Stimulated activated CD4-positive, alpha-beta T cell treated with anti-CD3 and anti-CD28 coated beads, Interleukin-15, amount 100 ng/mL, for 48 hours (primary cell): ENCODE data around the gene ZPR1.
A peak's percentile ranks its signal among the peaks of the same experiment; 100 is the strongest.
"Not testable (repeated sequence)": the region's sequence is repeated elsewhere in the genome, so short reads cannot be mapped to it uniquely, and the experiment has no call there.

Source experiments
- DNase-seq, 2 donors: peaks; one replicate each; pipeline ENCODE4 v3.0.0-alpha.2; 2020; ENCODE audit warnings: low read depth in 2 of 2

ZPR1 gene

GRCh38 chr11:116792144-116792868 lies 4.5 kb upstream of the ZPR1 start:
- DNase-seq: no peak

GRCh38 chr11:116791813-116792143 lies 4.0 kb upstream of the ZPR1 start, which contains the start of gene APOA5:
Gene APOA5, minus strand, starts transcription at chr11:116791879. Its CDS starts 19 bp downstream, at chr11:116791860.
- no peak for DNase-seq

DNA sequence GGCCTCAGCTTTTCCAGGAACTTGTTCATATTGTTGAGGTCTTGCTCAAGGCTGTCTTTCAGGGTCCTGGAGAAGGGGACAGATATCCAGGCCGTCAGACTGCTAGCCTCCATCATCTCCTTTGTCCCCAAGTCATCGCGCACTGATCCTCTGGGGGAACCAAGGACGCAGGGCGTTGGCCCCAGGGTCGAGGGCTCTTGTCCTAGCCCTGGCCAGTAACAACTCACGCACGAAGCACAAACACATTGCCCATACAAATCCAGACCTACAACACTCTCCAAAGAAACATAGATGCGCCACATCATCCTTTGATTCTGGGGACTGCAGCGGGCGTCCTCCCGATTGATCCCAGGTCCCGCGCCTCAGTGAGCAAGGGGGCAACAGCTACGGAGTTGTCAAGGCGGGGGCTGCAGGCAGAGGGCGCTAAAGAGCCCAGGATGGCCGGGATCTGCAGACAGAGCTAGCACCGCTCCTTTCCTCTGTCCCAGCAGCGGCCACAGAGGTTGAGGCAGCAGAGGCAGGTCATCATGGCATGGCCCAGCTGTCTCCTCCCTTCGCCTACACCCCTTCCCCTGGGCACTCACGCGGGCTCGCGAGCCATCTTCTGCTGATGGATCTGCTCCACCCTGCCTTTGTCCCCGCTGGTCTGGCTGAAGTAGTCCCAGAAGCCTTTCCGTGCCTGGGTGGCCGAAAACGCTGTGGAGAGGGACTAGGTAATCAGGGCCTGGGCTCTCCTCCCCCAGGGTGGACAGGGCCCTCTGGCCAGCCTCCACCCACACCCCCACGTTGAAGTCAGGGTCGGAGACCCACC lies 3.4 kb upstream of the ZPR1 start:
- peak; percentile 28 to 74 for DNase-seq

- no peak for DNase-seq
Observed at GRCh38 chr11:116790167-116791001, 2.6 kb upstream of the ZPR1 start.

DNA sequence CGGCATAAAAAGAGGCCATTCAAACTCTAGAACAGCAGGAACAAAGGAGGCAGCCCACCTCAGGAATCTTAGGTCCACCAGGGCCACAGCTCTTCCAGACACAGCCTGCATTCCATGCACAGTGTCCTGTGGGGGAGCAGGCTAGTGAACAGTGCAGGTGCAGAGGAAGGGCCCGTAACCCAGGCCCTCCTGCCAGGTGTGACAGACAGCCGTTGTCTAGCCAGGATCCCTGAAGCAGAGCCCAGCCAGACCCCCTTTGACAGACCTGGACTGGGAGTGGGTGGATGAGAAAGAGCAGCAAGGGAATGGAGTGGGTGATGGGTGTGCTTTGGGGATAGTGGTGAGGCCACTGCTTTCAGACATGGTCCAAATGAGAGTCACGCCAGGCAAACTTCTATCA lies 1.2 kb upstream of the ZPR1 start:
- DNase-seq: no peak

DNA sequence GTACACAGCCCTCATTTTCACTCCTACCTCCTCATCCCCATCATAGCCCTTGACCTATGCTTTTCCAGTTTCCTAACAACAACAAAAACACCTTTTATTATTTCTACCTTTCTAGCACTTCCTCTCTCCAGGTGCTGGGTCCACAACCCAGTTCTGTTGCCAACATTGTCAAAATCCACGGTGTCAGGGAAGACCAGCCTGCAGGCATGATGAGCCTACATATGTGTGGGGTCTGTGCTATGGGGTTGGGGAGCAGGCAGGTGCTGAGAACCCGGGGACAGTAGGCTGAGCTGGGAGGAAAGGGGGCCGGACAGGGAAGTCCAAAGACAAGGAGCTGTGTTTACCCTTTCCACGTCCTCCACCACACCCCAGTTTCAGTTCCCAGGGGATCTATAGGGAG lies 711 bp upstream of the ZPR1 start:
- no peak for DNase-seq

DNA sequence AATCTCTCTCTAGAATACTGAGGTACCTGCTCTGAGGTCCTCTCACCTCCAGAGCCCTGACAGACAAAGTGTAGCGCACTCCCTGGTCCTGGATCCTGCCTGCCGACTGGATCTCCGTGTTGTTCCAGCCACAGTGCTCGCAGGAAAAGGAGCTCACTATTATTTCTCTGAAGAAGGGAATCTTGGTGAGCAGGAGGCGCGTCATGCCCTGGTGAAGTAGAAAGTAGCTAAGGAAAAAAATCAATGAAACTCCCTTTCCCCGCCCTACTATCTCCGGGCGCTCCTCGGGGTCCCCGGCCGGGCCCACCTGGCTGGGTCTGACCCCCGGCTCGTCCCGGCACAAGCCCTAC lies 412 bp downstream of the ZPR1 start:
- DNase-seq: no peak

GRCh38 chr11:116786966-116787365 lies 857 bp downstream of the ZPR1 start:
- DNase-seq: no peak

- no peak for DNase-seq
Observed at GRCh38 chr11:116786326-116786725, 1.5 kb downstream of the ZPR1 start.

DNA sequence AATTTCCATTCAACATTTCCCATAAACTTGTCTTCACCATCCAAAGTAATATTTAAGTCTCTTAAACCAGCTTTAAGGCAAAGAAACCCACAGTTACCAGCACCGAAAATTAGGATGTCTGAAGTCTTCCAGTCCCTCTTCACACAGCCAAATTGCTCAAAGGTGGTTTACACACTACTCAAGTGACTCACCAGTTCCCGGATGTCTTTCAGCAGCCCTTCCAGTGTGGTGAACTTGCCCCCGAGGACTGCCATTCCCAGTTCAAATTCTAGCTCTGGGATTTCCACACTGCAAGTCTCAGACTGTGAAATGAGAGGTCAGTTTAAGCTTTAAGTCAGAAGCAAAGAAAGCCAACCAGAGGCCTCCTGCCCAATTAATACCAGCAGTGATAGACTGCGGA lies 5.1 kb downstream of the ZPR1 start:
- DNase-seq: no peak

- no peak for DNase-seq
Observed at GRCh38 chr11:116778556-116778955, 9.3 kb downstream of the ZPR1 start.

DNA sequence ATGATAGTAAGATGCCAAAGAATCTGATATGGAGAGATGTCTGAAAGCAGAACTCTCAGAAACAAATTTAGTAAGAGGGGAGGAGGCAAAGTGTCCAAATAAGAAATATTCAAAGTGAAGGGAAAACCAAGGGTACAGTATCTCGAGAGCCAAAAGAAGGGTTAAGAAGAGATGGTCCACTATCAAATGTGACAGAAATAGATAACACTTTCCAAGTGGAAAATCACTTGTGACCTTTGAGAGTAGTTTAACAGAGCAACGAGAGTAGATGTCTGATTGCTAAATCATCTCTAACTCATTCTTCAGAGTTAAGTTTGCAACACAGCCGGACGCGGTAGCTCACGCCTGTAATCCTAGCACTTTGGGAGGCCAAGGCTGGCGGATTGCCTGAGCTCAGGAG lies 10.8 kb downstream of the ZPR1 start:
- no peak for DNase-seq

DNA sequence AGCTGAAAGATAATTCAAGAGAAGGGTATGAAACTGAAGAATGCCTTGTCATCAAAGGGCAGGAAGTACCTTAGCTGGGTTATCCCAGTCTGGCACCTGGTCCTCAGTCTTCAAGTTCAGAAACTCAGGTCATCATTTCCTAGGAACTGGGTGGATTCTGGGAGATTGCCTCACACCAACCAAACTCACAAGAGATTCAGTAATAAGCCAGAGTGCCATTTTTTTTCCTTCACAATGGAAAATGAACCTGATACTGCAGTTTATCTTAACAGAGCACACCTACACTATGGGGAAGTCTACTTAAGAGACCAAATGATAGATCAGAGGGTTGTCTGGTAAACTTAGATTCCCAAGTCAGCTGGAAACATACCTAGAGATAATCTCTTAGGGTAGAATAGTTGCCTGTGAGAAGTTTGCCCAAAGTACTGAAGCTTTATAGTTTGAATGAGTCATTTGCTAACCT lies 11.3 kb downstream of the ZPR1 start:
- no peak for DNase-seq

DNA sequence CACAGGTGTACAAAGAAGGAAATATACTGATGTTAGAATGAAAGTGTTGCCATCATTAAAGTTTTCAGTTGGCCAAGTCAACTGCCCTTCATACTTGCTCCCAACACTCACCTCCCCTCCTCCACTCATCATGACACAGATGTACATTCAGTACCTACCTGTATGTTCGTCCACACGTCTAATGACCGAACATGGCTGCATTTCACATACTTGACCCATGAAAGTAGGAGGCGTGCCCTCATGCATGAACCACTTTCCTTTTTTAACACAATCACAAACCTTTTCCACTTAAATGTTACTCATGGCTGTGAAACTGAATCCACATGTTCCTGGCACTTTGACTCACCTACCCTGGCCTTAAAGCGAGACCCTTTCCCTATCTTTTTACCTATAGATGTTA lies 11.8 kb downstream of the ZPR1 start:
- no peak for DNase-seq

- no peak for DNase-seq
Observed at GRCh38 chr11:116774661-116775060, 13.2 kb downstream of the ZPR1 start.

DNA sequence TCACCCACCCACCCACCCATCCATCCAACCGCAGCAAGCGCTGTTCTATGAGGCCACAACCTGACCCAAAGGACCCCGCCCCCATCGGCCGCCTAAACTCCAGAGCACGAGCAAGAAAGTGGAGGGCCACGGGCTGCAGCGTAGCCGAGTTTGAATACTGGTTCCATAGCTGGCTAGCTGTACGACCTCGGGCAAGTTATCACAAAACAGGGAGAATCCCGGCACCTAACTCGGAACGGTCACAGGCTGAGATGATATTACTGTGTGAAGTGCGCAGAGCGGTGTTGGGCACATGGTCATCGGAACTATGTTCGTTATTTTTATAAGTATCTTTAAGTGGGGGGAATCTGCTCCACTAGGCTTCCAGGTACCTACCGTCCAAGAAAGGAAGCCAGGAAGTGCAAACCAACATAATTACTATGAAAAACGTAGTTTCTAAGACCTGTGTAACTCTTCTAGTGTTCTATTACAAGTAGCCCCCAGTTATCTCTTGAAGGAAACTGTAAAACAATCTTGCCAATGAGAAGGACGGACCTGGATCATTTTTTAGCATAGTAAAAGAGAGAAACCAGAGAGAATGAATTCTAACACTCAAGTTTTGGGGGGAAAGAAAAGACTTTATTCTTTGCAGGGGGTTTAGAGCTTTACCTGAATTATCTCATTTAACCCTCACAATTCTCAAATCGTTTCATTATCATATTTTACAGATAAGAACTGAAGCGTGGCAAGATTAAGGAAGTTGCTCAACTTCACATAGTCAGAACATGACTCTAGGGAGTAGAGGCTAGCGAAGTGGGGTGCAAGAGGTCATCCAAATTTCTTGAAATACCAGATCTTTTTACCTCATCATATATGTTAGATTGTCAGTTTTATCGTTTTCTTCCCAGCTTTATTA lies 14.4 kb downstream of the ZPR1 start:
- no peak for DNase-seq

DNA sequence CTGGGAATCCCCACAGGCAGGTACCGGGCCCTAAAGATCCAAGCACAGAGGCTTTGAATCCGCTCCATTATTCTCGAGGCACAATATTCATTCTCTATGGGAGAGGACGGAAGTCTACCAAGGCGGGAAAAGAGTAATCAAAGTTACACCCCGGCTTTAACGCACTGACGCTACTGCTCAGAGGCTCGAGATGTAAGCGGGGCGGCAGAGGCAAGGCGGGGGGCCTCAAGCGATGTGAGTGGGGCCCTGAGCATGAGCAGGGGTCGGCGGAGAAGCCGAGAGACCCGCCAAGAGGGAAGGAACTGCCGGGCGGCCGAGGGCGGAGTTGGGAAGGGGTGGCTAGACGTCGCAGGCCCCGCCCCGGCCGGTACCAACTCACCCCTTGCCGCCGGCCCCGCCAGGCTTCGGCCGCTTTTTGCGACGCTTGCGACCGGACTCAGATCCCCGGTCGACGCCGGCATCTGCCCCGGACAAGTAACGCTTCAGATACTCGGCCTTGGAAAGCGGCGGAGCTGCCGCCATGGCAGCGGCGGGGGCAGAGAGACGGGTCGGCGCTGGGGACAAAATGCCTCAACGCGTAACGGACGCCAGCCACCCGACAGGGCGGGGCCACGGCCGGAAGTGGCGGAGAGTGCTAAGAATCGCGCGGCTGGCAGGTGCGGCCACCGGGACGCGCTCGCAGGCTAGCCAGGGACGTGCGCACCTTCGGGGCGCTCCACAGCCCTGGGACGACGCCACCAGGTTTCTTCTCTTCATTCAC lies 15.2 kb downstream of the ZPR1 start, which contains the start of gene BUD13:
Gene BUD13 (minus strand): TSS at position 545 of the 760 bp plus-strand sequence. CDS start 23 bp downstream, at position 522.
- DNase-seq: peak; percentile 85 to 90

- no peak for DNase-seq
Observed at GRCh38 chr11:116771935-116772334, 15.9 kb downstream of the ZPR1 start.

- DNase-seq: no peak
Observed at GRCh38 chr11:116762132-116762531, 25.7 kb downstream of the ZPR1 start.

DNA sequence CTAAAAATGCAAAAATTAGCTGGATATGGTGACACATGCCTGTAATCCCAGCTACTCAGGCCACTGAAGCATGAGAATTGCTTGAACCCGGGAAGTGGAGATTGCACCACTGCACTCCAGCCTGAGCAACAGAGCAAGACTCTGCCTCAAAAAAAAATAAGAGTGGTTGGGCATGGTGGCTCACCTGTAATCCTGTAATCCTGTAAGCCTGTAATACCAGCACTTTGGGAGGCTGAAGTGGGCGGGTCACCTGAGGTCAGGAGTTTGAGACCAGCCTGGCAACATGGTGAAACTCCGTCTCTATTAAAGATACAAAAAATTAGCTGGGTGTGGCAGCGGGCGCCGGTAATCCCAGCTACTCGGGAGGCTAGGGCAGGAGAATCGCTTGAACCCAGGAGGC lies 31.8 kb downstream of the ZPR1 start:
- not testable (repeated sequence) for DNase-seq
